Measurements from ENCODE around the gene CYTH1. TPM values are rescaled to one million over a fixed set of nuclear protein-coding genes. Genes with fewer than 3 reads are reported as not detected.

CYTH1 gene
- total and polyA plus RNA-seq, 12 donors: 26.0 to 141 (median 46.2) TPM

GRCh38 chr17:78629436-78629995 lies 152.6 kb downstream of the CYTH1 start:
- Histone ChIP-seq H3K4me3 (no peak overlapping the region), H3K4me1 (replicated peaks in 1 of 2) (no peaks in the 10 kb centered on the region), H3K27me3 (no peaks in the 10 kb centered on the region), H3K36me3 (replicated peaks in 1 of 2) (no peaks in the 10 kb centered on the region), H3K27ac (no peak overlapping the region), H3K9me3 (replicated peaks in 1 of 3) (no peaks in the 10 kb centered on the region)
- WGBS, 4 donors: 93 to 97% (median 95%) methylated on average over 12 to 23 of the region's 23 CpGs
- intact Hi-C loops (cut with DNase I): no loop called here
- TF ChIP-seq CTCF (IDR thresholded peaks at IDR 0.05) (no peak), POLR2A (IDR thresholded peaks at IDR 0.05) (no peak)
- no peak for DNase-seq

GRCh38 chr17:78628547-78629435 lies 153.3 kb downstream of the CYTH1 start:
- 95 to 96% (median 95%) methylated on average over 20 to 30 of the region's 30 CpGs for WGBS, 4 donors
- Histone ChIP-seq H3K27ac (no peak overlapping the region), H3K27me3 (no peaks in the 10 kb centered on the region), H3K4me3 (no peak overlapping the region), H3K36me3 (replicated peaks in 1 of 2) (no peaks in the 10 kb centered on the region), H3K4me1 (replicated peaks in 1 of 2) (no peaks in the 10 kb centered on the region), H3K9me3 (replicated peaks in 1 of 3) (no peaks in the 10 kb centered on the region)
- intact Hi-C loops (cut with DNase I): no loop called here
- TF ChIP-seq CTCF (IDR thresholded peaks at IDR 0.05): no peak
- no peak for DNase-seq

- 81 to 87% (median 83%) methylated on average over 14 of the region's 14 CpGs for WGBS, 4 donors
- intact Hi-C loops (cut with DNase I): no loop called here
Observed at GRCh38 chr17:78624324-78625151, 157.5 kb downstream of the CYTH1 start.

More at GRCh38 chr17:78624324-78625151, 157.5 kb downstream of the CYTH1 start:
- no peak for TF ChIP-seq POLR2A (IDR thresholded peaks at IDR 0.05)
- Histone ChIP-seq H3K27me3 (no peaks in the 10 kb centered on the region), H3K4me3 (no peak overlapping the region), H3K4me1 (replicated peaks in 1 of 2) (no peaks in the 10 kb centered on the region), H3K9me3 (replicated peaks in 1 of 3) (no peaks in the 10 kb centered on the region), H3K27ac (no peak overlapping the region), H3K36me3 (replicated peaks in 1 of 2) (no peaks in the 10 kb centered on the region)
- DNase-seq: no peak

Small RNAs within 50 kb of the gene (small RNA-seq; reads per million reads assigned to genes)
- gene RNU6-638P: 0 reads per million in 2 donors

Other genes starting within 250 kb of the CYTH1 start
- 1 to 10 TPM in 1 of 9 donors, under 1 TPM in 3, not detected in 5; 0.03 to 1.8 (median 0.13) TPM for gene DNAH17, start 204.9 kb downstream of the CYTH1 start, total RNA-seq
- under 1 TPM; 0.08 to 0.74 (median 0.37) TPM for gene DNAH17, start 204.9 kb downstream of the CYTH1 start, polyA plus RNA-seq
- gene USP36, start 58.5 kb upstream of the CYTH1 start, total RNA-seq: 10 to 100 TPM; 13.9 to 69.1 (median 46.3) TPM
- gene USP36, start 58.5 kb upstream of the CYTH1 start, polyA plus RNA-seq: 10 to 100 TPM; 19.7 to 48.8 (median 44.8) TPM
- 1 to 10 TPM in 5 of 9 donors, under 1 TPM in 4; 0.18 to 5.1 (median 1.1) TPM for gene CEP295NL, start 120.9 kb upstream of the CYTH1 start, total RNA-seq
- 1 to 10 TPM in 1 of 3 donors, under 1 TPM in 2; 0.07 to 3.7 (median 0.13) TPM for gene CEP295NL, start 120.9 kb upstream of the CYTH1 start, polyA plus RNA-seq
- gene TIMP2, start 143.1 kb upstream of the CYTH1 start, total RNA-seq: 100 to 1,000 TPM in 8 of 9 donors, 10 to 100 TPM in 1; 20.2 to 275 (median 210) TPM
- gene TIMP2, start 143.1 kb upstream of the CYTH1 start, polyA plus RNA-seq: 100 to 1,000 TPM in 1 of 3 donors, 10 to 100 TPM in 2; 50.8 to 153 (median 55.9) TPM
- 1,000 to 10,000 TPM in 2 of 9 donors, 100 to 1,000 TPM in 7; 144 to 1,588 (median 789) TPM for gene LGALS3BP, start 197.7 kb upstream of the CYTH1 start, total RNA-seq
- gene LGALS3BP, start 197.7 kb upstream of the CYTH1 start, polyA plus RNA-seq: 100 to 1,000 TPM; 266 to 499 (median 286) TPM
- 10 to 100 TPM; 32.4 to 78.3 (median 59.5) TPM for gene CANT1, start 227.5 kb upstream of the CYTH1 start, total RNA-seq
- 10 to 100 TPM; 10.3 to 29.5 (median 10.7) TPM for gene CANT1, start 227.5 kb upstream of the CYTH1 start, polyA plus RNA-seq
- gene C1QTNF1, start 241.9 kb upstream of the CYTH1 start, total RNA-seq: 100 to 1,000 TPM in 6 of 9 donors, 10 to 100 TPM in 3; 20.4 to 175 (median 134) TPM
- 100 to 1,000 TPM in 1 of 3 donors, 10 to 100 TPM in 2; 17.2 to 147 (median 74.4) TPM for gene C1QTNF1, start 241.9 kb upstream of the CYTH1 start, polyA plus RNA-seq

Measured in adrenal gland (tissue), 12 donors.